Measurements from ENCODE around the gene ITGBL1.

ITGBL1 gene

DNA sequence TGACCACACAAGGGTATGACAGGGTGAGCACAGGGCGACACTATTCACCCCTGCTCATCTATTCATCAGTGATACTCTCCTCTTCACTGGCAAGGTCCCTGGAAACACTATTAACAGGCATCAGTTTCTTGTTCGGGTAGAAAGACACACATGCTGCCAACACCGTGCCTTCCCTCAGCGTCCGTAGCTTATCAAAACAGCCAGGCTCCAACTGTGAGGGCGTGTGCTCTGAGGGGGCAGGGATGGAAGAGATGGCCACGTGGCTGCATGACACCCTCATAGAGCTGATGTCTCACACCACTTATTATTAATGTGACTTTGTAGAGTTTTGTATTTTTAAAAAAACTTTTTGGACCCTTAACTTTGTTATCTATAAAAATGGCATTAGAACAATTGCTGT is 160.3 kb downstream of the ITGBL1 start:
- H3K9me3 ChIP-seq (ENCODE audit: severe bottlenecking) = no peaks in the 10 kb centered on the region
- H3K27me3 ChIP-seq (ENCODE audit: insufficient read depth, low read depth, severe bottlenecking) = no peaks in the 10 kb centered on the region
- H3K27ac ChIP-seq = no peak overlapping the region
- TF ChIP-seq, protein P1, sequence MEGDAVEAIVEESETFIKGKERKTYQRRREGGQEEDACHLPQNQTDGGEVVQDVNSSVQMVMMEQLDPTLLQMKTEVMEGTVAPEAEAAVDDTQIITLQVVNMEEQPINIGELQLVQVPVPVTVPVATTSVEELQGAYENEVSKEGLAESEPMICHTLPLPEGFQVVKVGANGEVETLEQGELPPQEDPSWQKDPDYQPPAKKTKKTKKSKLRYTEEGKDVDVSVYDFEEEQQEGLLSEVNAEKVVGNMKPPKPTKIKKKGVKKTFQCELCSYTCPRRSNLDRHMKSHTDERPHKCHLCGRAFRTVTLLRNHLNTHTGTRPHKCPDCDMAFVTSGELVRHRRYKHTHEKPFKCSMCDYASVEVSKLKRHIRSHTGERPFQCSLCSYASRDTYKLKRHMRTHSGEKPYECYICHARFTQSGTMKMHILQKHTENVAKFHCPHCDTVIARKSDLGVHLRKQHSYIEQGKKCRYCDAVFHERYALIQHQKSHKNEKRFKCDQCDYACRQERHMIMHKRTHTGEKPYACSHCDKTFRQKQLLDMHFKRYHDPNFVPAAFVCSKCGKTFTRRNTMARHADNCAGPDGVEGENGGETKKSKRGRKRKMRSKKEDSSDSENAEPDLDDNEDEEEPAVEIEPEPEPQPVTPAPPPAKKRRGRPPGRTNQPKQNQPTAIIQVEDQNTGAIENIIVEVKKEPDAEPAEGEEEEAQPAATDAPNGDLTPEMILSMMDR (IDR thresholded peaks at IDR 0.05; ENCODE audit: low read depth, low read length) = no peak
- H3K4me3 ChIP-seq (ENCODE audit: low read depth, low read length) = no peak overlapping the region
- no peaks in the 10 kb centered on the region for H3K36me3 ChIP-seq
- no peak for DNase-seq

DNA sequence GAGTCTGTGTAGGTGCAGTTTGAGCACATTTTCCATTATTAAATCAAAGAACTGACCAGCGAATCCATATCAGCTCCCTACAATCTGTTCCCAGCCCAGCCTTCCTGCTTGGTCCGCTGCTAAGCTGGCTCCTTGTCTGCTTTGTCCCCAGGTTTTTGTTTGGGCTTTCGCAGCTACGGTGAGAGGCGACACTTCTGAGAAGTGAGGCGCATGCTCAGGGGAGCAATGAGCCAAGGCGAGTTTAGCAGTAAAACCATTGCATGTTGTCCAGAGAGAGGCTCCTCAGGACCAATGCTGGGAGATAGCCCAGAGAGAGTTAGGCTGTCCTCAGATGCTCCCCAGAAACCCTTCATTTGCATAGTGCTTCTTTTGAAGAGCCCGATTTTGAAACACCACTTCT is 162.0 kb downstream of the ITGBL1 start:
- TF ChIP-seq, protein P1 (IDR thresholded peaks at IDR 0.05; ENCODE audit: low read depth, low read length) = no peak
- no peak for DNase-seq
- Histone ChIP-seq H3K27ac (no peak overlapping the region), H3K4me3 (ENCODE audit: low read depth, low read length) (no peak overlapping the region), H3K36me3 (no peaks in the 10 kb centered on the region), H3K27me3 (ENCODE audit: insufficient read depth, low read depth, severe bottlenecking) (no peaks in the 10 kb centered on the region), H3K9me3 (ENCODE audit: severe bottlenecking) (no peaks in the 10 kb centered on the region)

- TF ChIP-seq, protein P1 (IDR thresholded peaks at IDR 0.05; ENCODE audit: low read depth, low read length) = no peak
- H3K4me3 ChIP-seq (ENCODE audit: low read depth, low read length) = no peak overlapping the region
- no peaks in the 10 kb centered on the region for H3K36me3 ChIP-seq
- no peaks in the 10 kb centered on the region for H3K27me3 ChIP-seq (ENCODE audit: insufficient read depth, low read depth, severe bottlenecking)
- no peak overlapping the region for H3K27ac ChIP-seq
- H3K9me3 ChIP-seq (ENCODE audit: severe bottlenecking) = no peaks in the 10 kb centered on the region
- DNase-seq = no peak
Measured at GRCh38 chr13:101618440-101619187, 166.1 kb downstream of the ITGBL1 start.

DNA sequence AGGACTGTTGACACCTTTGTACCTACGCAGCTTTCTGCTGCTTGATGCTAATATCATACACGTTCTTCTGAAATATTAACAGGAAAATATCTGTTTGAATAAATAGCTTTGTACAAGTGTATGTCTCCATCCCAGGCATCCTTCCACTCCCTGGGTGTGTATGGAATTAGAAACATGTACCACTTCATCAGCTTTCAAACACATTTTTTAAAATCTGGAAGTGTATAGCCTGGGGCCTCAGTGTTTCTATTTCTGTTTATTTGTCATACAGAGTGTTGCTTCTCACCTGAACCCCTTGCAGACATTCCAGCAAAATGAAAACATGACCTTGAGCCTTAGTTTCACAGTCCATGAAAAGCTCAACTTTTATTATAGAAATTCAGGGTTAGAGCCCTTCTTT is 168.6 kb downstream of the ITGBL1 start:
- DNase-seq = no peak
- Histone ChIP-seq H3K36me3 (no peaks in the 10 kb centered on the region), H3K27me3 (ENCODE audit: insufficient read depth, low read depth, severe bottlenecking) (no peaks in the 10 kb centered on the region), H3K9me3 (ENCODE audit: severe bottlenecking) (no peaks in the 10 kb centered on the region), H3K4me3 (ENCODE audit: low read depth, low read length) (no peak overlapping the region), H3K27ac (no peak overlapping the region)
- TF ChIP-seq, protein P1 (IDR thresholded peaks at IDR 0.05; ENCODE audit: low read depth, low read length) = no peak

DNA sequence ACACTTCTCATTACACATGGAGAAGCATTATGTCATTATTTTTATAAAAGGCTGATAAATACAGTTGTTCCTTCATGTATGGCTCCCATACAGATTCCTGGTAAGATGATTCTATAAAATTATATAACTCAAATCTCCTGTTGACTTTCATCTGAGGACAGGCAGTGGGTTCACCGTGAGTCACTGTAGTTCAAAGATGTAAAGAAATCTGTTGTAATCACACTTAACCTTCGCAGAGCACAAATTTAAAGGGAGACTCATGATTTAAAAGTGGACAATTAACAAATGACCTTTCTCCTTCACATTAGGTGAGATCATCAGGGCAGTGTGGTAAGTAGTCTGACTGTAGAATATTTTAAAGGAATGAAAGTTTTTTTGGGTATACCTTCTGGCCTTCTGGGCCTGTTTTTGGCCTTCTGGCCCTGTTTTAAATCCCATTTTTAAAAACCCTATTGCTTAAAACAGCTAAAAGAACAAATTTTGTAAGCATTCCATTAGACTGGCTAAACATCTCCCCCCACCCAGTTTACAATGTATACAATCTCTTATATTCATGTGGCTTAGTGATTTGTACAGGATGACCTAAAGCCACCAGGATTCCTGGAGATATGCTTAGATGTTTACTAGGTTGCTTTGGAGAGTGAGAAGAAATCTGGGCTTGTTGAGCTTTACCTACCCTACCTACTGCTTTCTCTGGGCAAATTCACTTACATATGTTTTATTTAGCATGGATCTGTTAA is 171.2 kb downstream of the ITGBL1 start:
- H3K4me3 ChIP-seq (ENCODE audit: low read depth, low read length) = no peak overlapping the region

More for the DNA sequence above, 171.2 kb downstream of the ITGBL1 start:
- no peak overlapping the region for H3K27ac ChIP-seq
- no peaks in the 10 kb centered on the region for H3K27me3 ChIP-seq (ENCODE audit: insufficient read depth, low read depth, severe bottlenecking)
- no peaks in the 10 kb centered on the region for H3K9me3 ChIP-seq (ENCODE audit: severe bottlenecking)
- TF ChIP-seq, protein P1 (IDR thresholded peaks at IDR 0.05; ENCODE audit: low read depth, low read length) = no peak
- no peak for DNase-seq
- no peaks in the 10 kb centered on the region for H3K36me3 ChIP-seq

All from WERI-Rb-1 (cell line).